B cell (primary cell): ENCODE data around the gene PNKP. TPM values are rescaled to one million over a fixed set of nuclear protein-coding genes. Genes with fewer than 3 reads are reported as not detected.

Experiments
- ATAC-seq: fragments of 200-7000 bp; cut with Tn5 transposase; one replicate; pipeline ENCODE4 v1.10.0; 2021; ENCODE audit warnings: low read depth, mild to moderate bottlenecking, moderate number of reproducible peaks, moderate library complexity
- CTCF ChIA-PET: fragments of 350-600 bp; sonication (Branson Sonifier 250); formaldehyde crosslinking; loops from one replicate; lab custom pipeline; 2021; ENCODE audit warnings: antibody characterized with exemption, inconsistent platforms; lab: Charles Lee
- POLR2A ChIA-PET: fragments of 350-600 bp; sonication (Branson Sonifier 250); formaldehyde crosslinking; loops from one replicate; lab custom pipeline; 2021; ENCODE audit warnings: antibody characterized with exemption; lab: Charles Lee
- DNase-seq: peaks from one replicate; pipeline ENCODE4 v3.0.0; 2013
- H2AFZ ChIP-seq: 2 replicates; pipeline ENCODE4 v1.6.1; 2012; ENCODE audit warnings: mild to moderate bottlenecking, low read depth, low read length; ENCODE audit not compliant: insufficient read depth, poor library complexity, severe bottlenecking
- H3K27ac ChIP-seq, 2 donors: 1 replicate in 1 of 2; 2 replicates in 1 of 2; pipeline ENCODE4 v1.5.1; 2012 to 2013; ENCODE audit warnings: low read length in 2 of 2, mild to moderate bottlenecking in 2 of 2, moderate library complexity in 1 of 2
- H3K27me3 ChIP-seq, 4 experiments: fragments of 200-600 bp in 1 of 4; sonication (generic) in 1 of 4; replicated peaks in 1 of 4; 1 replicate in 2 of 4; 2 replicates in 2 of 4; pipeline versions ENCODE4 v1.6.1 to v1.7.0; 2013 to 2016; ENCODE audit warnings: low read length in 3 of 4, mild to moderate bottlenecking in 2 of 4, mixed read lengths in 1 of 4, moderate library complexity in 1 of 4; ENCODE audit not compliant: insufficient read depth in 4 of 4, control insufficient read depth in 3 of 4; ENCODE audit errors: control extremely low read depth in 1 of 4
- H3K36me3 ChIP-seq, 2 experiments: replicated peaks in 1 of 2; 1 replicate in 1 of 2; 2 replicates in 1 of 2; pipeline versions ENCODE4 v1.6.1 to v1.7.1; 2013; ENCODE audit warnings: low read length in 1 of 2; ENCODE audit not compliant: insufficient read depth in 2 of 2, control insufficient read depth in 1 of 2; ENCODE audit errors: control extremely low read depth in 1 of 2, extremely low read depth in 1 of 2
- H3K4me1 ChIP-seq, 2 donors: fragments of 200-600 bp in 1 of 2; sonication (generic) in 1 of 2; 1 replicate in 1 of 2; 2 replicates in 1 of 2; pipeline versions ENCODE4 v1.5.1 to v1.6.1; 2013 to 2017; ENCODE audit warnings: low read length in 2 of 2; ENCODE audit not compliant: control insufficient read depth in 2 of 2, insufficient read depth in 2 of 2
- H3K4me2 ChIP-seq: replicated peaks from 2 replicates; pipeline ENCODE3; 2012; ENCODE audit warnings: mild to moderate bottlenecking, low read depth, low read length; ENCODE audit not compliant: poor library complexity, severe bottlenecking
- H3K4me3 ChIP-seq, 5 experiments: fragments of 200-600 bp in 1 of 5; sonication (generic) in 1 of 5; 1 replicate in 3 of 5; 2 replicates in 2 of 5; pipeline versions ENCODE4 v1.5.1 to v1.7.0; 2011 to 2016; ENCODE audit warnings: low read length in 4 of 5, mild to moderate bottlenecking in 4 of 5, low read depth in 2 of 5, control low read depth in 1 of 5, moderate library complexity in 1 of 5; ENCODE audit not compliant: insufficient read depth in 1 of 5; ENCODE audit errors: control extremely low read depth in 1 of 5, extremely low read depth in 1 of 5
- H3K79me2 ChIP-seq: fragments of 200-600 bp; sonication (generic); one replicate; pipeline ENCODE4 v1.6.0; 2016; ENCODE audit warnings: low read length; ENCODE audit not compliant: control insufficient read depth, insufficient read depth
- H3K9ac ChIP-seq: fragments of 200-600 bp; sonication (generic); 2 replicates; pipeline ENCODE4 v1.6.1; 2017; ENCODE audit warnings: mild to moderate bottlenecking, low read length, moderate library complexity
- H3K9me3 ChIP-seq, 3 donors: one replicate each; pipeline versions ENCODE4 v1.6.1 to v1.7.1; 2013; ENCODE audit warnings: low read length in 2 of 3; ENCODE audit not compliant: control insufficient read depth in 2 of 3, insufficient read depth in 1 of 3; ENCODE audit errors: control extremely low read depth in 1 of 3
- H4K20me1 ChIP-seq: 2 replicates; pipeline ENCODE4 v1.6.0; 2012; ENCODE audit warnings: mild to moderate bottlenecking, low read length; ENCODE audit not compliant: insufficient read depth, control insufficient read depth, poor library complexity, severe bottlenecking
- H3K27ac Mint-ChIP-seq: one replicate; pipeline ENCODE4 v1.8.0; 2021; ENCODE audit warnings: mixed read lengths
- H3K27me3 Mint-ChIP-seq: one replicate; pipeline ENCODE4 v1.8.0; 2021; ENCODE audit warnings: mixed read lengths
- H3K4me1 Mint-ChIP-seq: one replicate; pipeline ENCODE4 v1.8.0; 2021; ENCODE audit warnings: mixed read lengths
- H3K4me3 Mint-ChIP-seq: one replicate; pipeline ENCODE4 v1.8.0; 2021; ENCODE audit warnings: mixed read lengths
- H3K9me3 Mint-ChIP-seq: one replicate; pipeline ENCODE4 v1.8.0; 2022; ENCODE audit warnings: mixed read lengths; ENCODE audit not compliant: insufficient read depth
- CTCF ChIP-seq: fragments of 200-600 bp; IDR thresholded peaks from one replicate; pipeline ENCODE4 v1.8.0; 2022; ENCODE audit warnings: antibody characterized with exemption, mild to moderate bottlenecking
- EZH2 ChIP-seq: IDR thresholded peaks from 2 replicates; pipeline ENCODE4 v1.6.1; 2012; ENCODE audit warnings: borderline replicate concordance, low read depth, mild to moderate bottlenecking, moderate library complexity, low read length; ENCODE audit not compliant: insufficient read depth, poor library complexity, severe bottlenecking
- WGBS: methylation state at CpG from one replicate; pipeline ENCODE4 v1.1.5; 2013; ENCODE audit warnings: missing lambda C conversion rate; ENCODE audit not compliant: insufficient coverage; 5-methylcytosine and 5-hydroxymethylcytosine counted together
- intact Hi-C: fragments of 100-400 bp; cut with micrococcal nuclease; formaldehyde crosslinking; loops from one replicate; pipeline ENCODE4 v1.10.0; 2022
- polyA plus RNA-seq: library from polyadenylated mRNA; depleted of rRNA; stranded (reverse); fragments of >200 nt; gene quantifications from 2 replicates; pipeline ENCODE4 v1.2.3, GENCODE V29; 2012
- total RNA-seq, 2 donors: library from RNA; stranded (reverse); fragments of 120-200 nt in 1 of 2; gene quantifications; 1 replicate in 1 of 2; 2 replicates in 1 of 2; pipeline versions ENCODE4 v1.2.3 to v1.2.4, GENCODE V29; 2013 to 2022

PNKP gene
- total and polyA plus RNA-seq, 2 donors (not counting 1 experiment from before 2014, with no cell fraction given), result 173 to 274 TPM

GRCh38 chr19:49860336-49861102, 6.9 kb downstream of the PNKP start:
- peaks cover 0 to 5% of the 10 kb centered on the region in 2 donors for H3K4me1 ChIP-seq
- peaks cover 32% of the 10 kb centered on the region for H3K79me2 ChIP-seq
- H4K20me1 ChIP-seq, result peaks cover 88% of the 10 kb centered on the region
- CTCF ChIA-PET, result no interaction called here
- intact Hi-C loops, result no loop called here
- peaks cover 0 to 74% of the 10 kb centered on the region in 2 experiments for H3K36me3 ChIP-seq
- no peaks in the 10 kb centered on the region for H3K27me3 Mint-ChIP-seq
- H3K9me3 ChIP-seq, result no peaks in the 10 kb centered on the region
- no peak overlapping the region for H3K27ac Mint-ChIP-seq
- POLR2A ChIA-PET, result interaction anchor here (0.5 to 1.5 kb wide), 3 partner anchors 9 to 134 kb away, joined by 3 to 7 read pairs (median 3); partner anchors contain the start of gene PTOV1
- H3K4me3 Mint-ChIP-seq, result no peak overlapping the region
- H3K4me3 ChIP-seq, result no peak overlapping the region
- H3K9ac ChIP-seq, result no peak overlapping the region
- no peaks in the 10 kb centered on the region for H3K9me3 Mint-ChIP-seq
- DNase-seq, result peak; percentile 37
- TF ChIP-seq CTCF (no peak), EZH2 (no peak)
- ATAC-seq, result no peak
- no peak overlapping the region for H3K27ac ChIP-seq
- peaks cover 16% of the 10 kb centered on the region for H3K4me1 Mint-ChIP-seq
- no peak overlapping the region for H3K4me2 ChIP-seq
- 90% methylated on average over 17 of the region's 17 CpGs for WGBS
- H3K27me3 ChIP-seq, result no peaks in the 10 kb centered on the region
- H2AFZ ChIP-seq, result no peak overlapping the region

GRCh38 chr19:49859682-49860335, 7.6 kb downstream of the PNKP start:
- Histone ChIP-seq H3K9ac (no peak overlapping the region), H3K4me2 (no peak overlapping the region), H3K27me3 (no peaks in the 10 kb centered on the region), H3K9me3 (no peaks in the 10 kb centered on the region), H2AFZ (no peak overlapping the region), H3K4me1 (no peaks in the 10 kb centered on the region), H3K4me3 (no peak overlapping the region), H4K20me1 (peaks cover 89% of the 10 kb centered on the region), H3K27ac (no peak overlapping the region), H3K79me2 (peaks cover 24% of the 10 kb centered on the region), H3K36me3 (peaks cover 0 to 74% of the 10 kb centered on the region in 2 experiments)
- Mint-ChIP-seq H3K27ac (no peak overlapping the region), H3K27me3 (no peaks in the 10 kb centered on the region), H3K4me1 (peaks cover 14% of the 10 kb centered on the region), H3K4me3 (no peak overlapping the region), H3K9me3 (no peaks in the 10 kb centered on the region)
- DNase-seq (peak; percentile 39), ATAC-seq (no peak)
- ChIA-PET POLR2A (interaction anchor here (0.7 to 1.3 kb wide), 3 partner anchors 9 to 16 kb away, joined by 3 to 7 read pairs (median 7); partner anchors contain the start of gene PTOV1), CTCF (no interaction called here)
- no peak for TF ChIP-seq EZH2
- TF ChIP-seq CTCF, result no peak
- intact Hi-C loops, result no loop called here
- WGBS, result 93% methylated on average over 18 of the region's 22 CpGs
